B cell (primary cell): ENCODE measurements around the gene SNIP1. TPM values are rescaled to one million over a fixed set of nuclear protein-coding genes. Genes with fewer than 3 reads are reported as not detected.

Experiments
- ATAC-seq: fragments of 200-7000 bp; cut with Tn5 transposase; one replicate; pipeline ENCODE4 v1.10.0; 2021; ENCODE audit warnings: low read depth, mild to moderate bottlenecking, moderate number of reproducible peaks, moderate library complexity
- CTCF ChIA-PET: fragments of 350-600 bp; sonication (Branson Sonifier 250); formaldehyde crosslinking; loops from one replicate; lab custom pipeline; 2021; ENCODE audit warnings: antibody characterized with exemption, inconsistent platforms; lab: Charles Lee
- POLR2A ChIA-PET: fragments of 350-600 bp; sonication (Branson Sonifier 250); formaldehyde crosslinking; loops from one replicate; lab custom pipeline; 2021; ENCODE audit warnings: antibody characterized with exemption; lab: Charles Lee
- DNase-seq: peaks from one replicate; pipeline ENCODE4 v3.0.0; 2013
- H2AFZ ChIP-seq: 2 replicates; pipeline ENCODE4 v1.6.1; 2012; ENCODE audit warnings: mild to moderate bottlenecking, low read depth, low read length; ENCODE audit not compliant: insufficient read depth, poor library complexity, severe bottlenecking
- H3K27ac ChIP-seq, 2 donors: 1 replicate in 1 of 2; 2 replicates in 1 of 2; pipeline ENCODE4 v1.5.1; 2012 to 2013; ENCODE audit warnings: low read length in 2 of 2, mild to moderate bottlenecking in 2 of 2, moderate library complexity in 1 of 2
- H3K27me3 ChIP-seq, 4 experiments: fragments of 200-600 bp in 1 of 4; sonication (generic) in 1 of 4; replicated peaks in 1 of 4; 1 replicate in 2 of 4; 2 replicates in 2 of 4; pipeline versions ENCODE4 v1.6.1 to v1.7.0; 2013 to 2016; ENCODE audit warnings: low read length in 3 of 4, mild to moderate bottlenecking in 2 of 4, mixed read lengths in 1 of 4, moderate library complexity in 1 of 4; ENCODE audit not compliant: insufficient read depth in 4 of 4, control insufficient read depth in 3 of 4; ENCODE audit errors: control extremely low read depth in 1 of 4
- H3K36me3 ChIP-seq, 2 experiments: replicated peaks in 1 of 2; 1 replicate in 1 of 2; 2 replicates in 1 of 2; pipeline versions ENCODE4 v1.6.1 to v1.7.1; 2013; ENCODE audit warnings: low read length in 1 of 2; ENCODE audit not compliant: insufficient read depth in 2 of 2, control insufficient read depth in 1 of 2; ENCODE audit errors: control extremely low read depth in 1 of 2, extremely low read depth in 1 of 2
- H3K4me1 ChIP-seq, 2 donors: fragments of 200-600 bp in 1 of 2; sonication (generic) in 1 of 2; 1 replicate in 1 of 2; 2 replicates in 1 of 2; pipeline versions ENCODE4 v1.5.1 to v1.6.1; 2013 to 2017; ENCODE audit warnings: low read length in 2 of 2; ENCODE audit not compliant: control insufficient read depth in 2 of 2, insufficient read depth in 2 of 2
- H3K4me2 ChIP-seq: replicated peaks from 2 replicates; pipeline ENCODE3; 2012; ENCODE audit warnings: mild to moderate bottlenecking, low read depth, low read length; ENCODE audit not compliant: poor library complexity, severe bottlenecking
- H3K4me3 ChIP-seq, 5 experiments: fragments of 200-600 bp in 1 of 5; sonication (generic) in 1 of 5; 1 replicate in 3 of 5; 2 replicates in 2 of 5; pipeline versions ENCODE4 v1.5.1 to v1.7.0; 2011 to 2016; ENCODE audit warnings: low read length in 4 of 5, mild to moderate bottlenecking in 4 of 5, low read depth in 2 of 5, control low read depth in 1 of 5, moderate library complexity in 1 of 5; ENCODE audit not compliant: insufficient read depth in 1 of 5; ENCODE audit errors: control extremely low read depth in 1 of 5, extremely low read depth in 1 of 5
- H3K79me2 ChIP-seq: fragments of 200-600 bp; sonication (generic); one replicate; pipeline ENCODE4 v1.6.0; 2016; ENCODE audit warnings: low read length; ENCODE audit not compliant: control insufficient read depth, insufficient read depth
- H3K9ac ChIP-seq: fragments of 200-600 bp; sonication (generic); 2 replicates; pipeline ENCODE4 v1.6.1; 2017; ENCODE audit warnings: mild to moderate bottlenecking, low read length, moderate library complexity
- H3K9me3 ChIP-seq, 3 donors: one replicate each; pipeline versions ENCODE4 v1.6.1 to v1.7.1; 2013; ENCODE audit warnings: low read length in 2 of 3; ENCODE audit not compliant: control insufficient read depth in 2 of 3, insufficient read depth in 1 of 3; ENCODE audit errors: control extremely low read depth in 1 of 3
- H4K20me1 ChIP-seq: 2 replicates; pipeline ENCODE4 v1.6.0; 2012; ENCODE audit warnings: mild to moderate bottlenecking, low read length; ENCODE audit not compliant: insufficient read depth, control insufficient read depth, poor library complexity, severe bottlenecking
- H3K27ac Mint-ChIP-seq: one replicate; pipeline ENCODE4 v1.8.0; 2021; ENCODE audit warnings: mixed read lengths
- H3K27me3 Mint-ChIP-seq: one replicate; pipeline ENCODE4 v1.8.0; 2021; ENCODE audit warnings: mixed read lengths
- H3K4me1 Mint-ChIP-seq: one replicate; pipeline ENCODE4 v1.8.0; 2021; ENCODE audit warnings: mixed read lengths
- H3K4me3 Mint-ChIP-seq: one replicate; pipeline ENCODE4 v1.8.0; 2021; ENCODE audit warnings: mixed read lengths
- H3K9me3 Mint-ChIP-seq: one replicate; pipeline ENCODE4 v1.8.0; 2022; ENCODE audit warnings: mixed read lengths; ENCODE audit not compliant: insufficient read depth
- EZH2 ChIP-seq: IDR thresholded peaks from 2 replicates; pipeline ENCODE4 v1.6.1; 2012; ENCODE audit warnings: borderline replicate concordance, low read depth, mild to moderate bottlenecking, moderate library complexity, low read length; ENCODE audit not compliant: insufficient read depth, poor library complexity, severe bottlenecking
- WGBS: methylation state at CpG from one replicate; pipeline ENCODE4 v1.1.5; 2013; ENCODE audit warnings: missing lambda C conversion rate; ENCODE audit not compliant: insufficient coverage; 5-methylcytosine and 5-hydroxymethylcytosine counted together
- intact Hi-C: fragments of 100-400 bp; cut with micrococcal nuclease; formaldehyde crosslinking; loops from one replicate; pipeline ENCODE4 v1.10.0; 2022
- polyA plus RNA-seq: library from polyadenylated mRNA; depleted of rRNA; stranded (reverse); fragments of >200 nt; gene quantifications from 2 replicates; pipeline ENCODE4 v1.2.3, GENCODE V29; 2012
- total RNA-seq, 2 donors: library from RNA; stranded (reverse); fragments of 120-200 nt in 1 of 2; gene quantifications; 1 replicate in 1 of 2; 2 replicates in 1 of 2; pipeline versions ENCODE4 v1.2.3 to v1.2.4, GENCODE V29; 2013 to 2022
- TF ChIP-seq, protein P1 (sequence below): fragments of 200-600 bp; IDR thresholded peaks from one replicate; pipeline ENCODE4 v1.8.0; 2022; ENCODE audit warnings: antibody characterized with exemption, mild to moderate bottlenecking

Gene SNIP1
- total and polyA plus RNA-seq, 2 donors (not counting 1 experiment from before 2014, with no cell fraction given), result 6.0 to 45.0 TPM

- CTCF ChIA-PET, result interaction anchor here (1.1 to 1.8 kb wide), 5 partner anchors 8 to 100 kb away, joined by 3 to 11 read pairs (median 4); partner anchors contain the start of gene MEAF6
- H3K27ac ChIP-seq, result peak within 1 kb of the TSS; percentile 77 to 90
- H2AFZ ChIP-seq, result peak within 1 kb of the TSS; percentile 83
- Mint-ChIP-seq H3K9me3 (no peaks in the 10 kb centered on the region), H3K4me3 (peak within 1 kb of the TSS; percentile 99), H3K27me3 (no peaks in the 10 kb centered on the region), H3K4me1 (peaks cover 26% of the 10 kb centered on the region), H3K27ac (peak within 1 kb of the TSS; percentile 93)
- no peak for TF ChIP-seq EZH2
- TF ChIP-seq, protein P1, sequence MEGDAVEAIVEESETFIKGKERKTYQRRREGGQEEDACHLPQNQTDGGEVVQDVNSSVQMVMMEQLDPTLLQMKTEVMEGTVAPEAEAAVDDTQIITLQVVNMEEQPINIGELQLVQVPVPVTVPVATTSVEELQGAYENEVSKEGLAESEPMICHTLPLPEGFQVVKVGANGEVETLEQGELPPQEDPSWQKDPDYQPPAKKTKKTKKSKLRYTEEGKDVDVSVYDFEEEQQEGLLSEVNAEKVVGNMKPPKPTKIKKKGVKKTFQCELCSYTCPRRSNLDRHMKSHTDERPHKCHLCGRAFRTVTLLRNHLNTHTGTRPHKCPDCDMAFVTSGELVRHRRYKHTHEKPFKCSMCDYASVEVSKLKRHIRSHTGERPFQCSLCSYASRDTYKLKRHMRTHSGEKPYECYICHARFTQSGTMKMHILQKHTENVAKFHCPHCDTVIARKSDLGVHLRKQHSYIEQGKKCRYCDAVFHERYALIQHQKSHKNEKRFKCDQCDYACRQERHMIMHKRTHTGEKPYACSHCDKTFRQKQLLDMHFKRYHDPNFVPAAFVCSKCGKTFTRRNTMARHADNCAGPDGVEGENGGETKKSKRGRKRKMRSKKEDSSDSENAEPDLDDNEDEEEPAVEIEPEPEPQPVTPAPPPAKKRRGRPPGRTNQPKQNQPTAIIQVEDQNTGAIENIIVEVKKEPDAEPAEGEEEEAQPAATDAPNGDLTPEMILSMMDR, result no peak
- H3K4me3 ChIP-seq, result peak within 1 kb of the TSS; percentile 67 to 96 (median 92)
- under 1% methylated on average over 51 of the region's 51 CpGs for WGBS
- H3K4me1 ChIP-seq, result peaks cover 16 to 20% of the 10 kb centered on the region in 2 donors
- peak; percentile 98 for ATAC-seq
- H4K20me1 ChIP-seq, result peaks cover 28% of the 10 kb centered on the region
- peak; percentile 99 for DNase-seq
- H3K79me2 ChIP-seq, result peaks cover 35% of the 10 kb centered on the region
- H3K27me3 ChIP-seq, result peaks cover 0 to 3% (median 0%) of the 10 kb centered on the region in 4 experiments
- intact Hi-C loops, result loop anchor here (1.0 to 5.0 kb wide), 5 partner anchors 41 to 264 kb away; partner anchors contain the start of genes CDCA8, MEAF6, MTF1 and SNIP1
- peaks cover 0 to 19% of the 10 kb centered on the region in 2 experiments for H3K36me3 ChIP-seq
- POLR2A ChIA-PET, result interaction anchor here (0.5 to 0.7 kb wide), 2 partner anchors 96 to 122 kb away, joined by 3 to 5 read pairs; partner anchors contain the start of gene ZC3H12A
- no peaks in the 10 kb centered on the region for H3K9me3 ChIP-seq
- peak within 1 kb of the TSS; percentile 85 for H3K4me2 ChIP-seq
- H3K9ac ChIP-seq, result peak within 1 kb of the TSS; percentile 85
Observed at GRCh38 chr1:37595440-37596181, 41.5 kb upstream of the SNIP1 start, which contains the start of gene GNL2. Gene GNL2 (minus strand): TSS chr1:37595937. CDS start chr1:37595822, 115 bp downstream.

GRCh38 chr1:37593726-37594125 is 39.6 kb upstream of the SNIP1 start:
- Mint-ChIP-seq H3K4me1 (peaks cover 26% of the 10 kb centered on the region), H3K9me3 (no peaks in the 10 kb centered on the region), H3K27me3 (no peaks in the 10 kb centered on the region), H3K4me3 (peak overlapping the region; percentile 29), H3K27ac (no peak overlapping the region)
- H3K9me3 ChIP-seq, result no peaks in the 10 kb centered on the region
- no peak overlapping the region for H3K4me2 ChIP-seq
- intact Hi-C loops, result no loop called here
- DNase-seq (no peak), ATAC-seq (no peak)
- peaks cover 31% of the 10 kb centered on the region for H4K20me1 ChIP-seq
- no peak overlapping the region for H3K4me3 ChIP-seq
- H3K27ac ChIP-seq, result no peak overlapping the region
- no peak overlapping the region for H3K9ac ChIP-seq
- H3K27me3 ChIP-seq, result no peaks in the 10 kb centered on the region
- H3K79me2 ChIP-seq, result peaks cover 39% of the 10 kb centered on the region
- CTCF ChIA-PET, result interaction anchor here (1.4 kb wide), 1 partner anchor 9 kb away, joined by 4 read pairs; no protein-coding TSS in a partner anchor
- 100% methylated on average over 5 of the region's 6 CpGs for WGBS
- no peak for TF ChIP-seq EZH2
- TF ChIP-seq, protein P1, result no peak
- H3K4me1 ChIP-seq, result peaks cover 16 to 20% of the 10 kb centered on the region in 2 donors
- POLR2A ChIA-PET, result no interaction called here
- H3K36me3 ChIP-seq, result peaks cover 0 to 35% of the 10 kb centered on the region in 2 experiments
- H2AFZ ChIP-seq, result no peak overlapping the region
